H1 (cell line): ENCODE results near the gene PAQR4. TPM values are rescaled to one million over a fixed set of nuclear protein-coding genes. Genes with fewer than 3 reads are reported as not detected.

ENCODE experiments used
- CTCF ChIA-PET: fragments of 300-600 bp; sonication (Branson Sonifier 250); formaldehyde crosslinking; loops from one replicate; lab custom pipeline; 2021; ENCODE audit not compliant: partially characterized antibody; lab: Charles Lee
- POLR2A ChIA-PET: fragments of 300-600 bp; sonication (Branson Sonifier 250); formaldehyde crosslinking; loops from one replicate; lab custom pipeline; 2021; ENCODE audit warnings: inconsistent platforms; ENCODE audit not compliant: partially characterized antibody; lab: Charles Lee
- DNase-seq, 2 experiments: peaks; one replicate each; pipeline versions ENCODE4 v3.0.0 to v3.0.0-alpha.2; 2010 to 2022; ENCODE audit warnings: low spot score in 2 of 2, low read depth in 1 of 2, mixed read lengths in 1 of 2
- FAIRE-seq: peaks from 2 replicates; lab custom pipeline; 2011; peaks lifted over from hg19 to GRCh38; lab: Jason Lieb, UNC
- H2AFZ ChIP-seq: 2 replicates; pipeline ENCODE4 v1.8.1; 2012; ENCODE audit warnings: low read length, inconsistent platforms
- H2AK5ac ChIP-seq: 2 replicates; pipeline ENCODE4 v1.6.1; 2013; ENCODE audit warnings: low read depth, low read length
- H2BK120ac ChIP-seq: replicated peaks from 2 replicates; pipeline ENCODE3; 2013; ENCODE audit warnings: low read depth, low read length, inconsistent platforms
- H2BK12ac ChIP-seq: 2 replicates; pipeline ENCODE4 v1.6.1; 2013; ENCODE audit warnings: low read depth, low read length
- H2BK15ac ChIP-seq: 2 replicates; pipeline ENCODE4 v1.6.1; 2013; ENCODE audit warnings: low read length
- H2BK20ac ChIP-seq: 2 replicates; pipeline ENCODE4 v1.6.1; 2013; ENCODE audit warnings: low read length
- H2BK5ac ChIP-seq: 2 replicates; pipeline ENCODE4 v1.6.1; 2013; ENCODE audit warnings: low read depth, low read length
- H3K14ac ChIP-seq: 2 replicates; pipeline ENCODE4 v1.6.1; 2013; ENCODE audit warnings: inconsistent platforms; ENCODE audit not compliant: insufficient read length
- H3K18ac ChIP-seq: 2 replicates; pipeline ENCODE4 v1.6.1; 2013; ENCODE audit warnings: low read length; ENCODE audit errors: extremely low read depth
- H3K23ac ChIP-seq: 2 replicates; pipeline ENCODE4 v1.6.1; 2013; ENCODE audit warnings: inconsistent platforms; ENCODE audit not compliant: insufficient read length
- H3K23me2 ChIP-seq: 2 replicates; pipeline ENCODE4 v1.6.1; 2013; ENCODE audit warnings: low read depth, low read length
- H3K27ac ChIP-seq: 2 replicates; pipeline ENCODE4 v1.6.1; 2011; ENCODE audit warnings: low read depth, low read length, inconsistent platforms
- H3K27me3 ChIP-seq, 4 experiments: replicated peaks in 1 of 4; 1 replicate in 1 of 4; 2 replicates in 3 of 4; pipeline versions ENCODE4 v1.6.1 to v1.8.1; 2011 to 2013; ENCODE audit warnings: low read length in 3 of 4, mild to moderate bottlenecking in 3 of 4, inconsistent platforms in 2 of 4, mixed read lengths in 2 of 4, moderate library complexity in 1 of 4; ENCODE audit not compliant: control insufficient read depth in 3 of 4, insufficient read depth in 3 of 4; ENCODE audit errors: extremely low read depth in 1 of 4
- H3K36me3 ChIP-seq, 4 experiments: 2 replicates each; pipeline versions ENCODE4 v1.6.1 to v1.8.1; 2011 to 2013; ENCODE audit warnings: mild to moderate bottlenecking in 4 of 4, low read length in 3 of 4, moderate library complexity in 2 of 4, control low read depth in 1 of 4, inconsistent platforms in 1 of 4; ENCODE audit not compliant: insufficient read depth in 4 of 4, control insufficient read depth in 2 of 4
- H3K4ac ChIP-seq: replicated peaks from 2 replicates; pipeline ENCODE3; 2013; ENCODE audit warnings: low read length, low read depth, mixed read lengths, inconsistent platforms; ENCODE audit not compliant: insufficient read length
- H3K4me1 ChIP-seq, 4 experiments: replicated peaks in 1 of 4; 1 replicate in 1 of 4; 2 replicates in 3 of 4; pipeline versions ENCODE4 v1.6.1 to v1.8.1; 2011 to 2013; ENCODE audit warnings: low read length in 3 of 4, inconsistent platforms in 2 of 4, mixed read lengths in 1 of 4; ENCODE audit not compliant: insufficient read depth in 4 of 4, control insufficient read depth in 3 of 4
- H3K4me2 ChIP-seq, 2 experiments: 2 replicates each; pipeline versions ENCODE4 v1.6.1 to v1.8.1; 2011 to 2013; ENCODE audit warnings: low read depth in 2 of 2, low read length in 2 of 2, control low read depth in 1 of 2, inconsistent platforms in 1 of 2, mild to moderate bottlenecking in 1 of 2; ENCODE audit not compliant: insufficient read depth in 1 of 2
- H3K4me3 ChIP-seq, 4 experiments: fragments of 200-600, 300-600 bp in 1 of 4; sonication (generic), shearing (Covaris generic), sonication (Bioruptor Twin) in 1 of 4; 2 replicates each; pipeline versions ENCODE4 v1.5.1 to v1.8.1; 2011 to 2016; ENCODE audit warnings: low read length in 4 of 4, low read depth in 3 of 4, control low read depth in 2 of 4, inconsistent platforms in 2 of 4, mild to moderate bottlenecking in 2 of 4, mixed read lengths in 1 of 4, moderate library complexity in 1 of 4; ENCODE audit not compliant: insufficient read depth in 2 of 4; ENCODE audit errors: extremely low read depth in 1 of 4
- H3K56ac ChIP-seq: replicated peaks from 2 replicates; pipeline ENCODE3; 2013; ENCODE audit warnings: low read depth, mild to moderate bottlenecking, mixed read lengths, low read length, inconsistent platforms; ENCODE audit not compliant: insufficient read length
- H3K79me1 ChIP-seq: 2 replicates; pipeline ENCODE4 v1.6.1; 2013; ENCODE audit warnings: low read depth, low read length, control low read depth
- H3K79me2 ChIP-seq, 2 experiments: 2 replicates each; pipeline versions ENCODE4 v1.6.1 to v1.8.1; 2012 to 2013; ENCODE audit warnings: low read length in 2 of 2, mild to moderate bottlenecking in 2 of 2, inconsistent platforms in 1 of 2; ENCODE audit not compliant: insufficient read depth in 2 of 2, control insufficient read depth in 1 of 2
- H3K9ac ChIP-seq, 4 experiments: replicated peaks in 1 of 4; 1 replicate in 1 of 4; 2 replicates in 3 of 4; pipeline versions ENCODE4 v1.6.1 to v1.8.1; 2011 to 2013; ENCODE audit warnings: low read depth in 3 of 4, low read length in 3 of 4, control low read depth in 2 of 4, mild to moderate bottlenecking in 2 of 4, moderate library complexity in 2 of 4, inconsistent platforms in 1 of 4; ENCODE audit errors: extremely low read depth in 1 of 4
- H3K9me3 ChIP-seq, 2 experiments: 2 replicates each; pipeline versions ENCODE4 v1.6.1 to v1.8.1; 2012 to 2013; ENCODE audit warnings: mild to moderate bottlenecking in 2 of 2, moderate library complexity in 2 of 2, control low read depth in 1 of 2, inconsistent platforms in 1 of 2, low read depth in 1 of 2, low read length in 1 of 2, mixed read lengths in 1 of 2; ENCODE audit not compliant: insufficient read depth in 2 of 2
- H4K20me1 ChIP-seq, 2 experiments: replicated peaks in 1 of 2; 2 replicates each; pipeline versions ENCODE3 to v1.8.1; 2011 to 2013; ENCODE audit warnings: inconsistent platforms in 2 of 2, low read length in 2 of 2, mild to moderate bottlenecking in 1 of 2; ENCODE audit not compliant: insufficient read depth in 2 of 2, control insufficient read depth in 1 of 2
- H4K5ac ChIP-seq: 2 replicates; pipeline ENCODE4 v1.6.1; 2013; ENCODE audit warnings: low read length, low read depth, mixed read lengths, inconsistent platforms; ENCODE audit not compliant: insufficient read length
- H4K8ac ChIP-seq: 2 replicates; pipeline ENCODE4 v1.8.0; 2013; ENCODE audit warnings: mild to moderate bottlenecking, moderate library complexity, low read length, inconsistent platforms; ENCODE audit not compliant: insufficient read depth; ENCODE audit errors: extremely low read depth
- H4K91ac ChIP-seq: replicated peaks from 2 replicates; pipeline ENCODE3; 2013; ENCODE audit warnings: low read length, mixed read lengths, inconsistent platforms; ENCODE audit not compliant: insufficient read length
- ASH2L ChIP-seq: fragments of 200-600, 300-600 bp; sonication (generic); IDR thresholded peaks from one replicate; pipeline ENCODE4 v1.7.1; 2017; ENCODE audit warnings: low read length
- CTCF ChIP-seq, 3 experiments: IDR thresholded peaks; 1 replicate in 2 of 3; 2 replicates in 1 of 3; pipeline versions ENCODE4 v1.5.1 to v1.6.1; 2011; ENCODE audit warnings: low read length in 3 of 3, mild to moderate bottlenecking in 3 of 3, inconsistent platforms in 2 of 3, low read depth in 1 of 3, moderate library complexity in 1 of 3; ENCODE audit not compliant: insufficient read depth in 1 of 3; ENCODE audit errors: control extremely low read depth in 1 of 3
- EGR1 ChIP-seq: IDR thresholded peaks from 2 replicates; pipeline ENCODE4 v1.6.1; 2011; ENCODE audit warnings: low read depth, low read length, borderline replicate concordance
- GABPA ChIP-seq: IDR thresholded peaks from 2 replicates; pipeline ENCODE4 v1.6.1; 2011; ENCODE audit warnings: mild to moderate bottlenecking, low read length, moderate library complexity, borderline replicate concordance; ENCODE audit not compliant: insufficient read depth
- JUN ChIP-seq: IDR thresholded peaks from 2 replicates; pipeline ENCODE4 v1.6.1; 2011; ENCODE audit warnings: low read depth, mild to moderate bottlenecking, improper control_type of control experiment, low read length
- MAX ChIP-seq: IDR thresholded peaks from 2 replicates; pipeline ENCODE4 v1.6.1; 2012; ENCODE audit warnings: inconsistent platforms
- SUZ12 ChIP-seq: fragments of 200-600 bp; sonication (generic); IDR thresholded peaks from 2 replicates; pipeline ENCODE4 v1.6.1; 2012; ENCODE audit warnings: mild to moderate bottlenecking, inconsistent platforms, low read length, moderate library complexity, mixed read lengths
- USF2 ChIP-seq: IDR thresholded peaks from 2 replicates; pipeline ENCODE4 v1.6.1; 2011; ENCODE audit warnings: low read length, improper control_type of control experiment
- YY1 ChIP-seq: IDR thresholded peaks from 2 replicates; pipeline ENCODE4 v1.6.1; 2011; ENCODE audit warnings: low read depth, mild to moderate bottlenecking, low read length
- WGBS, 2 experiments: shearing (Covaris generic) in 1 of 2; methylation state at CpG; one replicate each; pipeline versions ENCODE4 v1.1.6 to v1.1.7; 2013 to 2015; ENCODE audit warnings: low lambda C conversion rate in 2 of 2, mixed read lengths in 2 of 2, inconsistent platforms in 1 of 2, low coverage in 1 of 2, missing lambda C conversion rate in 1 of 2; ENCODE audit not compliant: insufficient replicate concordance in 2 of 2, insufficient coverage in 1 of 2, insufficient read length in 1 of 2; ENCODE audit errors: extremely low coverage in 1 of 2, missing lambda C conversion rate in 1 of 2; 5-methylcytosine and 5-hydroxymethylcytosine counted together
- polyA plus RNA-seq, 7 experiments: library from polyadenylated mRNA; depleted of rRNA in 3 of 7; stranded (reverse) in 5 of 7; unstranded in 2 of 7; fragments of >200 nt in 5 of 7; fragments of 200-250 nt in 2 of 7; gene quantifications; 1 replicate in 5 of 7; 2 replicates in 1 of 7; 4 replicates in 1 of 7; pipeline versions ENCODE4 v1.2.1 to v1.2.3, GENCODE V29; 2011 to 2013; ENCODE audit warnings: missing spikeins in 2 of 7, mixed read lengths in 2 of 7
- total RNA-seq: library from RNA; stranded (reverse); fragmentation: NEBNext Ultra II Directional; extraction: Animal tissue kit (Norgen Biotek cat#: 25700); gene quantifications from 2 replicates; pipeline ENCODE4 v1.2.1, GENCODE V29; 2021

The PAQR4 gene
- total and polyA plus RNA-seq, 2 of the 8 experiments (the other 6 are each of a cell fraction or from before 2014, with no cell fraction given), result 28.2 to 34.6 TPM

- H3K27me3 ChIP-seq, result peaks cover 15 to 32% (median 23%) of the 10 kb centered on the region in 4 experiments; a peak in 6 of 7 replicates
- peak in 1 of 3 experiments; percentile 18; a peak in 1 of 4 replicates for TF ChIP-seq CTCF (IDR thresholded peaks at IDR 0.05; ENCODE audit: control extremely low read depth in 1 of 3, insufficient read depth in 1 of 3, low read depth in 1 of 3, low read length in 3 of 3)
- no peak for TF ChIP-seq EGR1
- no peak for TF ChIP-seq ASH2L
- TF ChIP-seq GABPA, result peak; percentile 75; the same call in 1 of the 2 replicates
- TF ChIP-seq MAX, result no peak; the same call in 1 of the 2 replicates
- TF ChIP-seq YY1, result no peak
- TF ChIP-seq JUN, result no peak
- TF ChIP-seq SUZ12, result 0 out of 2 replicates have a peak, but pooled peaks have one; percentile 53
- no peak for TF ChIP-seq USF2
These were observed 2.3 kb upstream of the PAQR4 start for GRCh38 chr16:2966808-2967191.

More at GRCh38 chr16:2966808-2967191, 2.3 kb upstream of the PAQR4 start:
- no peak overlapping the region for H3K18ac ChIP-seq
- POLR2A ChIA-PET, result interaction anchor here (0.7 to 25.4 kb wide), 7 partner anchors 8 to 58 kb away, joined by 3 to 455 read pairs (median 7); partner anchors contain the start of genes CLDN6, HCFC1R1, PKMYT1 and THOC6
- H4K20me1 ChIP-seq, result peaks cover 17 to 19% of the 10 kb centered on the region in 2 experiments
- H2BK120ac ChIP-seq, result no peak overlapping the region
- H4K5ac ChIP-seq, result no peak overlapping the region
- no peak overlapping the region for H2BK5ac ChIP-seq
- peaks cover 0 to 4% (median 0%) of the 10 kb centered on the region in 4 experiments; a peak in 2 of 8 replicates for H3K36me3 ChIP-seq
- no peak overlapping the region for H2AFZ ChIP-seq
- H3K23me2 ChIP-seq, result peaks cover 27% of the 10 kb centered on the region
- H3K4me2 ChIP-seq, result peak overlapping the region; percentile 40 to 66
- no peak overlapping the region for H3K56ac ChIP-seq
- FAIRE-seq, result no peak
- H3K14ac ChIP-seq, result no peak overlapping the region
- 14% methylated on average over 15 of the region's 46 CpGs; no CpG with 5 or more reads in 1 of the 2 experiments for WGBS, 2 experiments
- H3K9ac ChIP-seq, result no peak overlapping the region
- H3K79me2 ChIP-seq, result peaks cover 0 to 2% of the 10 kb centered on the region in 2 experiments; a peak in 1 of 4 replicates
- no peak overlapping the region for H4K91ac ChIP-seq
- H3K23ac ChIP-seq, result no peak overlapping the region
- peaks cover 0 to 40% (median 23%) of the 10 kb centered on the region in 4 experiments; a peak in 6 of 7 replicates for H3K4me1 ChIP-seq
- peaks cover 7% of the 10 kb centered on the region for H3K79me1 ChIP-seq
- no peak overlapping the region for H2BK15ac ChIP-seq
- H2BK20ac ChIP-seq, result no peak overlapping the region
- no peak overlapping the region for H2AK5ac ChIP-seq
- no peaks in the 10 kb centered on the region for H3K9me3 ChIP-seq
- no peak overlapping the region for H3K4ac ChIP-seq
- peak in 1 of 2 experiments; percentile 56 for DNase-seq
- no peak overlapping the region for H4K8ac ChIP-seq
- no peak overlapping the region for H2BK12ac ChIP-seq
- H3K4me3 ChIP-seq, result peak overlapping the region; percentile 8 to 51 (median 18); a peak in 6 of 8 replicates
- CTCF ChIA-PET, result interaction anchor here (0.6 to 1.8 kb wide), 11 partner anchors 10 to 1116 kb away, joined by 3 to 10 read pairs (median 4); partner anchors contain the start of gene FLYWCH1
- H3K27ac ChIP-seq, result no peak overlapping the region
